CD4-positive, alpha-beta memory T cell (primary cell): Measurements from ENCODE around the gene ASB4. TPM values are rescaled to one million over a fixed set of nuclear protein-coding genes. Genes with fewer than 3 reads are reported as not detected.

Experiments used
- CTCF ChIA-PET: fragments of 350-600 bp; sonication (Branson Sonifier 250); formaldehyde crosslinking; loops from one replicate; lab custom pipeline; 2021; ENCODE audit warnings: inconsistent platforms; ENCODE audit not compliant: partially characterized antibody; lab: Charles Lee
- POLR2A ChIA-PET: fragments of 350-600 bp; sonication (Branson Sonifier 250); formaldehyde crosslinking; loops from one replicate; lab custom pipeline; 2021; ENCODE audit not compliant: partially characterized antibody; lab: Charles Lee
- DNase-seq, 5 donors: peaks; one replicate each; pipeline versions ENCODE4 v3.0.0 to v3.0.0-alpha.2; 2020 to 2022; ENCODE audit warnings: mixed read lengths in 1 of 5
- H3K27ac ChIP-seq: one replicate; pipeline ENCODE4 v1.7.0; 2013; ENCODE audit warnings: low read depth, low read length
- H3K27me3 ChIP-seq: 2 replicates; pipeline ENCODE4 v1.7.0; 2013; ENCODE audit warnings: mild to moderate bottlenecking, low read length, moderate library complexity; ENCODE audit not compliant: insufficient read depth
- H3K36me3 ChIP-seq: 2 replicates; pipeline ENCODE4 v1.7.0; 2013; ENCODE audit warnings: mild to moderate bottlenecking, low read length, moderate library complexity; ENCODE audit not compliant: insufficient read depth
- H3K4me1 ChIP-seq: 2 replicates; pipeline ENCODE4 v1.7.0; 2013; ENCODE audit warnings: mild to moderate bottlenecking, low read length, moderate library complexity; ENCODE audit not compliant: insufficient read depth
- H3K4me3 ChIP-seq, 2 donors: one replicate each; pipeline ENCODE4 v1.7.0; 2013; ENCODE audit warnings: low read length in 2 of 2, mild to moderate bottlenecking in 1 of 2
- H3K9me3 ChIP-seq, 2 donors: one replicate each; pipeline ENCODE4 v1.7.0; 2013; ENCODE audit warnings: low read length in 2 of 2, control low read depth in 1 of 2; ENCODE audit not compliant: control insufficient read depth in 1 of 2
- H3K27ac Mint-ChIP-seq, 7 donors: one replicate each; pipeline ENCODE4 v1.8.0; 2020 to 2021; ENCODE audit warnings: mixed read lengths in 7 of 7, mild to moderate bottlenecking in 6 of 7, inconsistent platforms in 3 of 7, moderate library complexity in 3 of 7
- H3K27me3 Mint-ChIP-seq, 2 donors: one replicate each; pipeline ENCODE4 v1.8.0; 2020 to 2021; ENCODE audit warnings: mixed read lengths in 2 of 2
- H3K36me3 Mint-ChIP-seq, 2 donors: one replicate each; pipeline ENCODE4 v1.8.0; 2020 to 2021; ENCODE audit warnings: mixed read lengths in 2 of 2, inconsistent platforms in 1 of 2, mild to moderate bottlenecking in 1 of 2
- H3K4me1 Mint-ChIP-seq, 4 donors: one replicate each; pipeline ENCODE4 v1.8.0; 2020 to 2021; ENCODE audit warnings: mixed read lengths in 4 of 4, mild to moderate bottlenecking in 1 of 4
- H3K4me3 Mint-ChIP-seq, 8 donors: one replicate each; pipeline ENCODE4 v1.8.0; 2020 to 2021; ENCODE audit warnings: mixed read lengths in 8 of 8, mild to moderate bottlenecking in 7 of 8, moderate library complexity in 6 of 8, inconsistent platforms in 3 of 8
- H3K9me3 Mint-ChIP-seq, 8 donors: one replicate each; pipeline ENCODE4 v1.8.0; 2020 to 2021; ENCODE audit warnings: mixed read lengths in 8 of 8, mild to moderate bottlenecking in 5 of 8, inconsistent platforms in 3 of 8, moderate library complexity in 1 of 8
- intact Hi-C: fragments of 100-400 bp; cut with micrococcal nuclease; formaldehyde crosslinking; loops from one replicate; pipeline ENCODE4 v1.15.1; 2023
- polyA plus RNA-seq, 2 donors: library from polyadenylated mRNA; unstranded; fragments of 300-500 nt; fragmentation: Illumina TruSeq; gene quantifications; one replicate each; pipeline ENCODE4 v1.2.3, GENCODE V29; 2021
- total RNA-seq, 2 experiments: library from RNA; stranded (reverse); gene quantifications; one replicate each; pipeline ENCODE4 v1.2.3, GENCODE V29; 2021

Gene ASB4
- total and polyA plus RNA-seq, 4 experiments from 2014 or later, result not detected

DNA sequence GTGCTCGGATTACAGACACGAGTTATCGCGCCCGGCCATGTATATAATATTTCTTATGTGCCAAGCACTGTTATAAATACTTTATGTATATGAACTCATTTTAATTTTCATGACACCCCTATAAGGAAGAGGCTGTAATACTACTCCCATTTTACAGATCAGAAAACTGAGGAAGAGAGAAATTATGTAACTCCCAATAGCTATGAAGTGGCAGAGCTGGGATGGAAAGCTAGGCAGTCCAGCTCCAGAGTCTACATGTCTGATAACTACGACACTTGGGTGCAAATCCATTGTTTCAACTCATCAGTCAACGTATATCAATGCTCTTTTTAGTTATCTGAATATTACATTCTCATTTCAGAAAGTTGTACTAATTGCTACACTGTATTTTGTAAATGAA, 93.6 kb downstream of the ASB4 start:
- no peak for DNase-seq
- no peaks in the 10 kb centered on the region for H3K36me3 ChIP-seq
- Mint-ChIP-seq H3K27ac (no peak overlapping the region), H3K9me3 (peaks cover 0 to 5% (median 0%) of the 10 kb centered on the region in 8 donors), H3K4me1 (no peaks in the 10 kb centered on the region), H3K4me3 (no peak overlapping the region), H3K36me3 (no peaks in the 10 kb centered on the region), H3K27me3 (peaks cover 1 to 6% of the 10 kb centered on the region in 2 donors)
- ChIA-PET POLR2A (no interaction called here), CTCF (no interaction called here)
- intact Hi-C loops, result no loop called here
- no peaks in the 10 kb centered on the region for H3K4me1 ChIP-seq
- no peak overlapping the region for H3K27ac ChIP-seq
- H3K27me3 ChIP-seq, result no peaks in the 10 kb centered on the region
- no peaks in the 10 kb centered on the region for H3K9me3 ChIP-seq
- no peak overlapping the region for H3K4me3 ChIP-seq

DNA sequence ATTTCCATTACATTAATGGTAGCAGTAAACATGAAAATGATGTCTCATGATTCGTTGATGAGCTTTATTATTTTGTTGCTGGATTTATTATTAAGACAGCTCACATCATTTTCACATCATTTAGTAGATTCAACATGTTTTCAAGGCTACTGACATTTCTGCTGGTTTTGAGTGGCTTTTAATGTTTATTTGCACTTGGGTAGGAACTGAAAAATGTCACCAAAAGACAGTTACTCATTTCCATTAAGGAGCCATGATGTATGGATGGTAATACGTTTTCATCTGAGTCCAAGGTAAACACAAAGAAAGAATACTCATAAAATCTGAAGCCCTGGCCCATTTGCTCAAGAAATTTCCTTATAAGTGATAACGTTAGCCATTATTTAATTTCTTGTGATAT, 95.7 kb downstream of the ASB4 start:
- ChIA-PET POLR2A (no interaction called here), CTCF (no interaction called here)
- Histone ChIP-seq H3K4me3 (no peak overlapping the region), H3K27ac (no peak overlapping the region), H3K36me3 (no peaks in the 10 kb centered on the region), H3K27me3 (no peaks in the 10 kb centered on the region), H3K4me1 (no peaks in the 10 kb centered on the region), H3K9me3 (no peaks in the 10 kb centered on the region)
- no peak for DNase-seq
- intact Hi-C loops, result no loop called here
- Mint-ChIP-seq H3K36me3 (no peaks in the 10 kb centered on the region), H3K9me3 (peaks cover 0 to 5% (median 0%) of the 10 kb centered on the region in 8 donors), H3K27me3 (peaks cover 1 to 4% of the 10 kb centered on the region in 2 donors), H3K4me1 (no peaks in the 10 kb centered on the region), H3K27ac (no peak overlapping the region), H3K4me3 (no peak overlapping the region)

- Histone ChIP-seq H3K4me1 (no peaks in the 10 kb centered on the region), H3K36me3 (no peaks in the 10 kb centered on the region), H3K9me3 (no peaks in the 10 kb centered on the region), H3K27ac (no peak overlapping the region), H3K4me3 (no peak overlapping the region), H3K27me3 (no peaks in the 10 kb centered on the region)
- Mint-ChIP-seq H3K4me3 (no peak overlapping the region), H3K36me3 (no peaks in the 10 kb centered on the region), H3K27me3 (peaks cover 1% of the 10 kb centered on the region in 2 donors), H3K27ac (no peak overlapping the region), H3K4me1 (no peaks in the 10 kb centered on the region), H3K9me3 (no peaks in the 10 kb centered on the region)
- ChIA-PET CTCF (no interaction called here), POLR2A (no interaction called here)
- DNase-seq, result no peak
- intact Hi-C loops, result no loop called here
Measured at GRCh38 chr7:95582578-95583293, 97.0 kb downstream of the ASB4 start.

GRCh38 chr7:95583834-95584621, 98.3 kb downstream of the ASB4 start:
- Mint-ChIP-seq H3K4me1 (no peaks in the 10 kb centered on the region), H3K36me3 (no peaks in the 10 kb centered on the region), H3K9me3 (no peaks in the 10 kb centered on the region), H3K4me3 (no peak overlapping the region), H3K27ac (peak overlapping the region in 1 of 7 donors; percentile 72), H3K27me3 (peaks cover 0 to 1% of the 10 kb centered on the region in 2 donors)
- no peaks in the 10 kb centered on the region for H3K27me3 ChIP-seq
- no peaks in the 10 kb centered on the region for H3K4me1 ChIP-seq
- H3K36me3 ChIP-seq, result no peaks in the 10 kb centered on the region
- no peaks in the 10 kb centered on the region for H3K9me3 ChIP-seq
- intact Hi-C loops, result no loop called here
- no peak overlapping the region for H3K4me3 ChIP-seq
- CTCF ChIA-PET, result no interaction called here
- no peak for DNase-seq
- no peak overlapping the region for H3K27ac ChIP-seq
- POLR2A ChIA-PET, result no interaction called here

- H3K4me3 Mint-ChIP-seq, result no peak overlapping the region
- CTCF ChIA-PET, result no interaction called here
- H3K9me3 Mint-ChIP-seq, result no peaks in the 10 kb centered on the region
- H3K4me1 ChIP-seq, result no peaks in the 10 kb centered on the region
- no peaks in the 10 kb centered on the region for H3K36me3 ChIP-seq
- DNase-seq, result no peak
- peaks cover 0 to 1% of the 10 kb centered on the region in 2 donors for H3K27me3 Mint-ChIP-seq
- no peak overlapping the region for H3K27ac Mint-ChIP-seq
- POLR2A ChIA-PET, result no interaction called here
- H3K27me3 ChIP-seq, result no peaks in the 10 kb centered on the region
- no peaks in the 10 kb centered on the region for H3K36me3 Mint-ChIP-seq
- no peak overlapping the region for H3K4me3 ChIP-seq
- intact Hi-C loops, result no loop called here
- H3K9me3 ChIP-seq, result no peaks in the 10 kb centered on the region
- no peak overlapping the region for H3K27ac ChIP-seq
- no peaks in the 10 kb centered on the region for H3K4me1 Mint-ChIP-seq
Measured at GRCh38 chr7:95584769-95585425, 99.2 kb downstream of the ASB4 start.

GRCh38 chr7:95585426-95585789, 99.7 kb downstream of the ASB4 start:
- ChIA-PET POLR2A (no interaction called here), CTCF (no interaction called here)

DNA sequence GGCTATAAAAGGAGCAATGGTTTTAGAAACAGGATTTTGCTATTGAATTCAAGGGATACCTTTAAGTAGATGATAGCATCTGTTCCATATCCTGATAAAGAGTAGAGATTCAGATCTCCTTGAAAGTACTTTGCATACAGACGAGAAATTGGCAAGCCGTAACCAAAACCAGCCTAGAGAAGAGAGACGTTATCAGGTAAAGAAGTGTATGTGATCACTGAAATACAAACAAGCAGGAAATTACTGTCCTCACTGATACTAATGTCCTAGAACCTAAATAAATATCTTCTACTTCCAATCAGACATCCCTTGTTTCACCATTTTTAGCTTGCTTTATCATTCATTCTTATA, 101.2 kb downstream of the ASB4 start:
- H3K36me3 ChIP-seq, result no peaks in the 10 kb centered on the region
- Mint-ChIP-seq H3K36me3 (no peaks in the 10 kb centered on the region), H3K4me1 (no peaks in the 10 kb centered on the region), H3K9me3 (no peaks in the 10 kb centered on the region), H3K27ac (no peak overlapping the region), H3K4me3 (no peak overlapping the region), H3K27me3 (peaks cover 0 to 1% of the 10 kb centered on the region in 2 donors)
- no peak for DNase-seq
- H3K4me1 ChIP-seq, result no peaks in the 10 kb centered on the region
- intact Hi-C loops, result no loop called here
- ChIA-PET POLR2A (no interaction called here), CTCF (no interaction called here)
- H3K4me3 ChIP-seq, result no peak overlapping the region
- H3K27me3 ChIP-seq, result no peaks in the 10 kb centered on the region
- H3K27ac ChIP-seq, result no peak overlapping the region
- H3K9me3 ChIP-seq, result no peaks in the 10 kb centered on the region

More at GRCh38 chr7:95585426-95585789, 99.7 kb downstream of the ASB4 start:
- DNase-seq, result no peak
- Mint-ChIP-seq H3K9me3 (no peaks in the 10 kb centered on the region), H3K27ac (no peak overlapping the region), H3K36me3 (no peaks in the 10 kb centered on the region), H3K27me3 (peaks cover 0 to 1% of the 10 kb centered on the region in 2 donors), H3K4me1 (no peaks in the 10 kb centered on the region), H3K4me3 (no peak overlapping the region)
- Histone ChIP-seq H3K36me3 (no peaks in the 10 kb centered on the region), H3K9me3 (no peaks in the 10 kb centered on the region), H3K4me3 (no peak overlapping the region), H3K4me1 (no peaks in the 10 kb centered on the region), H3K27ac (no peak overlapping the region), H3K27me3 (no peaks in the 10 kb centered on the region)
- intact Hi-C loops, result no loop called here
